Mesendoderm (in vitro differentiated cells): ENCODE data around the gene THOP1.

Source experiments
- DNase-seq: peaks from one replicate; pipeline ENCODE4 v3.0.0; 2013
- H2AK5ac ChIP-seq: 2 replicates; pipeline ENCODE4 v1.6.1; 2013; ENCODE audit warnings: low read length, inconsistent platforms
- H2BK120ac ChIP-seq: 2 replicates; pipeline ENCODE4 v1.6.1; 2013; ENCODE audit warnings: low read depth, mild to moderate bottlenecking, low read length, moderate library complexity, mixed read lengths
- H2BK15ac ChIP-seq: replicated peaks from 2 replicates; pipeline ENCODE4 v1.6.1; 2013; ENCODE audit warnings: low read depth, mild to moderate bottlenecking, moderate library complexity
- H2BK5ac ChIP-seq: 2 replicates; pipeline ENCODE4 v1.6.1; 2013; ENCODE audit warnings: low read length, inconsistent platforms
- H3K18ac ChIP-seq: 2 replicates; pipeline ENCODE4 v1.6.1; 2013; ENCODE audit warnings: mild to moderate bottlenecking, low read length, mixed read lengths
- H3K23ac ChIP-seq: one replicate; pipeline ENCODE4 v1.6.1; 2013; ENCODE audit warnings: low read length
- H3K27ac ChIP-seq: 2 replicates; pipeline ENCODE4 v1.5.1; 2013; ENCODE audit warnings: low read depth, mild to moderate bottlenecking, inconsistent platforms, low read length, moderate library complexity
- H3K27me3 ChIP-seq: 2 replicates; pipeline ENCODE4 v1.6.1; 2013; ENCODE audit warnings: low read length, control low read depth, mild to moderate bottlenecking, inconsistent platforms; ENCODE audit not compliant: insufficient read depth, poor library complexity
- H3K36me3 ChIP-seq: 2 replicates; pipeline ENCODE4 v1.6.1; 2013; ENCODE audit warnings: low read length, inconsistent platforms; ENCODE audit not compliant: control insufficient read depth, insufficient read depth
- H3K4ac ChIP-seq: one replicate; pipeline ENCODE4 v1.6.1; 2013; ENCODE audit warnings: low read depth, mild to moderate bottlenecking, low read length, moderate library complexity
- H3K4me1 ChIP-seq: 2 replicates; pipeline ENCODE4 v1.6.1; 2013; ENCODE audit warnings: low read depth, low read length, inconsistent platforms; ENCODE audit not compliant: control insufficient read depth
- H3K4me2 ChIP-seq: 2 replicates; pipeline ENCODE4 v1.6.1; 2013; ENCODE audit warnings: low read length
- H3K4me3 ChIP-seq: 2 replicates; pipeline ENCODE4 v1.5.1; 2013; ENCODE audit warnings: mild to moderate bottlenecking, low read length
- H3K56ac ChIP-seq: one replicate; pipeline ENCODE4 v1.6.1; 2013; ENCODE audit warnings: low read length
- H3K79me1 ChIP-seq: 2 replicates; pipeline ENCODE4 v1.6.1; 2013; ENCODE audit warnings: low read length, inconsistent platforms
- H3K79me2 ChIP-seq: 2 replicates; pipeline ENCODE4 v1.6.1; 2013; ENCODE audit warnings: mild to moderate bottlenecking, low read length; ENCODE audit not compliant: control insufficient read depth, insufficient read depth
- H3K9ac ChIP-seq: 2 replicates; pipeline ENCODE4 v1.6.1; 2013; ENCODE audit warnings: low read length, inconsistent platforms
- H4K5ac ChIP-seq: one replicate; pipeline ENCODE4 v1.6.1; 2013; ENCODE audit warnings: low read length
- H4K8ac ChIP-seq: one replicate; pipeline ENCODE4 v1.6.1; 2013; ENCODE audit warnings: low read depth, mild to moderate bottlenecking, control low read depth, low read length, moderate library complexity
- WGBS: extraction: QIAGEN DNeasy Blood & Tissue Kit; methylation state at CpG from one replicate; pipeline ENCODE4 v1.1.7; 2013; ENCODE audit warnings: low lambda C conversion rate, missing lambda C conversion rate; ENCODE audit not compliant: insufficient coverage; ENCODE audit errors: extremely low coverage; 5-methylcytosine and 5-hydroxymethylcytosine counted together

THOP1 gene

GRCh38 chr19:2856457-2857050, 71.3 kb downstream of the THOP1 start:
- H3K79me2 ChIP-seq: no peaks in the 10 kb centered on the region
- H3K4me3 ChIP-seq: no peak overlapping the region
- peaks cover 3% of the 10 kb centered on the region for H3K36me3 ChIP-seq
- no peaks in the 10 kb centered on the region for H3K79me1 ChIP-seq
- no peak overlapping the region for H3K4ac ChIP-seq
- WGBS: no CpG with 5 or more reads among the region's 5 CpGs
- no peaks in the 10 kb centered on the region for H3K4me1 ChIP-seq
- DNase-seq: no peak
- no peak overlapping the region for H2BK5ac ChIP-seq
- H4K8ac ChIP-seq: no peak overlapping the region
- H3K4me2 ChIP-seq: no peak overlapping the region
- H2AK5ac ChIP-seq: no peak overlapping the region
- H3K27me3 ChIP-seq: no peaks in the 10 kb centered on the region
- no peak overlapping the region for H2BK120ac ChIP-seq
- H3K27ac ChIP-seq: no peak overlapping the region
- no peak overlapping the region for H3K18ac ChIP-seq
- H3K56ac ChIP-seq: no peak overlapping the region
- no peak overlapping the region for H2BK15ac ChIP-seq
- H3K23ac ChIP-seq: no peak overlapping the region
- no peak overlapping the region for H4K5ac ChIP-seq
- no peak overlapping the region for H3K9ac ChIP-seq

- no peak overlapping the region for H3K23ac ChIP-seq
- H3K56ac ChIP-seq: no peak overlapping the region
- H3K9ac ChIP-seq: no peak overlapping the region
- no peaks in the 10 kb centered on the region for H3K79me1 ChIP-seq
- H3K27me3 ChIP-seq: no peaks in the 10 kb centered on the region
- no peak overlapping the region for H2BK5ac ChIP-seq
- no peaks in the 10 kb centered on the region for H3K79me2 ChIP-seq
- no peak for DNase-seq
- H3K4me1 ChIP-seq: no peaks in the 10 kb centered on the region
- no peaks in the 10 kb centered on the region for H3K36me3 ChIP-seq
- no peak overlapping the region for H2AK5ac ChIP-seq
- H4K5ac ChIP-seq: no peak overlapping the region
- no peak overlapping the region for H2BK120ac ChIP-seq
- no peak overlapping the region for H2BK15ac ChIP-seq
- WGBS: no CpG with 5 or more reads among the region's 27 CpGs
- no peak overlapping the region for H3K4me3 ChIP-seq
- no peak overlapping the region for H3K27ac ChIP-seq
- H3K18ac ChIP-seq: no peak overlapping the region
- H4K8ac ChIP-seq: no peak overlapping the region
- no peak overlapping the region for H3K4me2 ChIP-seq
- H3K4ac ChIP-seq: no peak overlapping the region
Measured at GRCh38 chr19:2858864-2859263, 73.6 kb downstream of the THOP1 start.

GRCh38 chr19:2863816-2864215, 78.5 kb downstream of the THOP1 start:
- Histone ChIP-seq H2AK5ac (no peak overlapping the region), H3K36me3 (no peaks in the 10 kb centered on the region), H2BK5ac (no peak overlapping the region), H3K4me2 (no peak overlapping the region), H3K18ac (no peak overlapping the region), H3K27me3 (no peaks in the 10 kb centered on the region), H2BK120ac (no peak overlapping the region), H3K79me2 (no peaks in the 10 kb centered on the region), H3K27ac (no peak overlapping the region), H3K4me1 (no peaks in the 10 kb centered on the region), H3K56ac (no peak overlapping the region), H4K5ac (no peak overlapping the region), H2BK15ac (no peak overlapping the region), H3K9ac (no peak overlapping the region), H4K8ac (no peak overlapping the region), H3K4ac (no peak overlapping the region), H3K4me3 (no peak overlapping the region), H3K23ac (no peak overlapping the region), H3K79me1 (no peaks in the 10 kb centered on the region)
- WGBS: no CpG with 5 or more reads among the region's 10 CpGs
- DNase-seq: no peak
